ENCODE measurements around the gene NRG2.

GRCh38 chr5:140076788-140077187 lies 33.7 kb upstream of the NRG2 start:
- TF ChIP-seq EZH2 (IDR thresholded peaks at IDR 0.05) (no peak), POLR2A (IDR thresholded peaks at IDR 0.05; ENCODE audit: borderline replicate concordance, extremely low read depth, insufficient read depth, insufficient read length) (no peak), CTCF (IDR thresholded peaks at IDR 0.05 in 2 of 3, conservative IDR thresholded peaks at IDR 0.05 in 1 of 3; ENCODE audit: borderline replicate concordance in 1 of 3, insufficient read depth in 1 of 3, low read depth in 2 of 3, low read length in 2 of 3) (no peak), TCF7L2 (IDR thresholded peaks at IDR 0.05; ENCODE audit: borderline replicate concordance, extremely low read depth, insufficient read depth, insufficient read length) (no peak), ZBTB33 (IDR thresholded peaks at IDR 0.05; ENCODE audit: extremely low read depth, insufficient replicate concordance, low read length) (no peak)
